Measurements from ENCODE around the gene KIF1B.

DNA sequence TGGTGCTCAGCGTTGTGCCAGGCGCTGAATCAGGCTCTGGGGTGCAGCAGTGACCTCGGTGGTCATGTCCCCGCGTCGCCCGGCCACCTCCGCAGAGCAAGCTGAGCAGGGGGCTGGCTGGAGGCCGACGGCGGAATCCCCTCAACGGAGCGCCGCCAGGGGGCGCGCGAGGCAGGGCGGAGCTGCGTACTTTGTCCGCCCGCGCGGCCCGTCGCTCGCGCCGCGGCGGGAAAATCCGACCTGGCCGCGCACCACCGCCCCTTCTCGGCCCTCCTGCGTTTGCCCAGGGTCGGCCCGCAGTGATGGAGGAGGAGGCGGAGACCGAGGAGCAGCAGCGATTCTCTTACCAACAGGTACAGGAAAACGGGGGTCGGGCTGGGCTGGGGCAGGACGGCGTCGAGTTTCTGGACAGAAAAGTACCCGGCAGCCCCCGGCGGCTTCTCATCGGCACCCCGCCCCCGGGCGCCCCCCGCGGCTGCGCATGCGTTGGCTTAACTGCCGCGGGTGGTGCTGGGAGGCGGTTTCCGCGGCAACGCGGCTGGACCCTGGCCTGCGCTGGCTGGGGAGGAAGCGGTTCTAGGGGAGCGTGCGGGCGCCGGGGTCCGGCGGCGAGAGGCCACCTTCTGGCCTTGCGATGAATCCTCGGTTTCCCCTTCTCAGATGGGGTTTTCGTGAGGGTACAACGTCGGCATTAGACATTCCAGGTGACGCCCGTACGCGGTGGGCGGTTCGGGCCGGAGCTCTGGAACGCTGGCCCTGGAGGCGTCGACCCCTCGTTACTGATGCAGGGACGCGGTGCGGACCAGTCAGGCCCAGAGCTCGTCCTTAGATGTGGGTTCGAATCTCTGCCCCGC is 220.1 kb downstream of the KIF1B start, which contains the start of gene CENPS:
- TF ChIP-seq, protein P1, sequence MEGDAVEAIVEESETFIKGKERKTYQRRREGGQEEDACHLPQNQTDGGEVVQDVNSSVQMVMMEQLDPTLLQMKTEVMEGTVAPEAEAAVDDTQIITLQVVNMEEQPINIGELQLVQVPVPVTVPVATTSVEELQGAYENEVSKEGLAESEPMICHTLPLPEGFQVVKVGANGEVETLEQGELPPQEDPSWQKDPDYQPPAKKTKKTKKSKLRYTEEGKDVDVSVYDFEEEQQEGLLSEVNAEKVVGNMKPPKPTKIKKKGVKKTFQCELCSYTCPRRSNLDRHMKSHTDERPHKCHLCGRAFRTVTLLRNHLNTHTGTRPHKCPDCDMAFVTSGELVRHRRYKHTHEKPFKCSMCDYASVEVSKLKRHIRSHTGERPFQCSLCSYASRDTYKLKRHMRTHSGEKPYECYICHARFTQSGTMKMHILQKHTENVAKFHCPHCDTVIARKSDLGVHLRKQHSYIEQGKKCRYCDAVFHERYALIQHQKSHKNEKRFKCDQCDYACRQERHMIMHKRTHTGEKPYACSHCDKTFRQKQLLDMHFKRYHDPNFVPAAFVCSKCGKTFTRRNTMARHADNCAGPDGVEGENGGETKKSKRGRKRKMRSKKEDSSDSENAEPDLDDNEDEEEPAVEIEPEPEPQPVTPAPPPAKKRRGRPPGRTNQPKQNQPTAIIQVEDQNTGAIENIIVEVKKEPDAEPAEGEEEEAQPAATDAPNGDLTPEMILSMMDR (IDR thresholded peaks at IDR 0.05) = peak in 2 of 3 experiments; percentile 95 to 99
- TF ChIP-seq POLR2AphosphoS5 (IDR thresholded peaks at IDR 0.05) (peak; percentile 62 to 80), POLR2A (IDR thresholded peaks at IDR 0.05; ENCODE audit: low read depth) (no peak), EP300 (IDR thresholded peaks at IDR 0.05) (no peak)
